GM12874 (cell line): ENCODE measurements around the gene C1orf232.

Experiments used
- CTCF ChIP-seq: IDR thresholded peaks from 2 replicates; pipeline ENCODE4 v1.5.1; 2011; ENCODE audit warnings: low read depth, mild to moderate bottlenecking, control low read depth, low read length, moderate library complexity; ENCODE audit not compliant: insufficient read depth

The C1orf232 gene

GRCh38 chr1:26114165-26114927 lies 54.4 kb downstream of the C1orf232 start:
- no peak for TF ChIP-seq CTCF
